ENCODE results near the gene NUP160.
"Not testable (repeated sequence)": the region's sequence is repeated elsewhere in the genome, so short reads cannot be mapped to it uniquely, and the experiment has no call there.

NUP160 gene

GRCh38 chr11:47852053-47852452, 3.9 kb upstream of the NUP160 start:
- in situ Hi-C loops (cut with MboI; ENCODE audit: low sequenced_read_pairs) = no loop called here
- Histone ChIP-seq H3K36me3 (replicated peaks) (no peaks in the 10 kb centered on the region), H3K27me3 (ENCODE audit: low read depth) (no peaks in the 10 kb centered on the region), H3K4me3 (no peak overlapping the region), H3K4me1 (peaks cover 3% of the 10 kb centered on the region), H3K9me3 (no peaks in the 10 kb centered on the region)
- no peak for DNase-seq (ENCODE audit: low spot score in 2 of 2)

- in situ Hi-C loops (cut with MboI; ENCODE audit: low sequenced_read_pairs) = no loop called here
- peaks cover 12% of the 10 kb centered on the region for H3K4me1 ChIP-seq
- no peak for DNase-seq (ENCODE audit: low spot score in 2 of 2)
Measured at GRCh38 chr11:47850337-47850736, 2.2 kb upstream of the NUP160 start.

GRCh38 chr11:47848700-47849155, 578 bp upstream of the NUP160 start:
- Histone ChIP-seq H3K4me3 (peak overlapping the region; percentile 69), H3K36me3 (replicated peaks) (peaks cover 26% of the 10 kb centered on the region), H3K9me3 (no peaks in the 10 kb centered on the region), H3K27me3 (ENCODE audit: low read depth) (no peaks in the 10 kb centered on the region), H3K4me1 (peaks cover 12% of the 10 kb centered on the region)
- no peak for DNase-seq (ENCODE audit: low spot score in 2 of 2)
- in situ Hi-C loops (cut with MboI; ENCODE audit: low sequenced_read_pairs) = no loop called here

More at GRCh38 chr11:47850337-47850736, 2.2 kb upstream of the NUP160 start:
- Histone ChIP-seq H3K9me3 (no peaks in the 10 kb centered on the region), H3K36me3 (replicated peaks) (peaks cover 12% of the 10 kb centered on the region), H3K4me3 (no peak overlapping the region), H3K27me3 (ENCODE audit: low read depth) (no peaks in the 10 kb centered on the region)

- H3K4me1 ChIP-seq = peaks cover 12% of the 10 kb centered on the region
- H3K27me3 ChIP-seq (ENCODE audit: low read depth) = no peaks in the 10 kb centered on the region
- peaks cover 38% of the 10 kb centered on the region for H3K36me3 ChIP-seq (replicated peaks)
- no peak for DNase-seq (ENCODE audit: low spot score in 2 of 2)
- H3K4me3 ChIP-seq = peak overlapping the region; percentile 69
- H3K9me3 ChIP-seq = no peaks in the 10 kb centered on the region
- in situ Hi-C loops (cut with MboI; ENCODE audit: low sequenced_read_pairs) = no loop called here
Measured at GRCh38 chr11:47847537-47847891, 636 bp downstream of the NUP160 start.

GRCh38 chr11:47846998-47847397, 1.2 kb downstream of the NUP160 start:
- Histone ChIP-seq H3K27me3 (ENCODE audit: low read depth) (no peaks in the 10 kb centered on the region), H3K36me3 (replicated peaks) (peaks cover 44% of the 10 kb centered on the region), H3K4me3 (peak overlapping the region; percentile 69), H3K9me3 (no peaks in the 10 kb centered on the region), H3K4me1 (peaks cover 12% of the 10 kb centered on the region)
- in situ Hi-C loops (cut with MboI; ENCODE audit: low sequenced_read_pairs) = no loop called here
- DNase-seq (ENCODE audit: low spot score in 2 of 2) = no peak

- Histone ChIP-seq H3K4me3 (no peak overlapping the region), H3K36me3 (replicated peaks) (peaks cover 70% of the 10 kb centered on the region), H3K27me3 (ENCODE audit: low read depth) (no peaks in the 10 kb centered on the region), H3K4me1 (peaks cover 12% of the 10 kb centered on the region), H3K9me3 (no peaks in the 10 kb centered on the region)
- DNase-seq (ENCODE audit: low spot score in 2 of 2) = no peak
- in situ Hi-C loops (cut with MboI; ENCODE audit: low sequenced_read_pairs) = no loop called here
Measured at GRCh38 chr11:47843361-47844055, 4.6 kb downstream of the NUP160 start.

- in situ Hi-C loops (cut with MboI; ENCODE audit: low sequenced_read_pairs) = no loop called here
- no peak for DNase-seq (ENCODE audit: low spot score in 2 of 2)
Measured at GRCh38 chr11:47842749-47843148, 5.4 kb downstream of the NUP160 start.

GRCh38 chr11:47837929-47838328, 10.2 kb downstream of the NUP160 start:
- peaks cover 91% of the 10 kb centered on the region for H3K36me3 ChIP-seq (replicated peaks)
- no peaks in the 10 kb centered on the region; the same call in 1 of the 2 replicates for H3K4me1 ChIP-seq
- in situ Hi-C loops (cut with MboI; ENCODE audit: low sequenced_read_pairs) = no loop called here
- DNase-seq (ENCODE audit: low spot score in 2 of 2) = no peak
- H3K4me3 ChIP-seq = no peak overlapping the region
- H3K27me3 ChIP-seq (ENCODE audit: low read depth) = no peaks in the 10 kb centered on the region
- no peaks in the 10 kb centered on the region for H3K9me3 ChIP-seq

More at GRCh38 chr11:47842749-47843148, 5.4 kb downstream of the NUP160 start:
- Histone ChIP-seq H3K4me3 (no peak overlapping the region), H3K4me1 (peaks cover 12% of the 10 kb centered on the region), H3K36me3 (replicated peaks) (peaks cover 77% of the 10 kb centered on the region), H3K27me3 (ENCODE audit: low read depth) (no peaks in the 10 kb centered on the region), H3K9me3 (no peaks in the 10 kb centered on the region)

GRCh38 chr11:47837292-47837691, 10.9 kb downstream of the NUP160 start:
- H3K36me3 ChIP-seq (replicated peaks) = peaks cover 91% of the 10 kb centered on the region
- H3K4me1 ChIP-seq = no peaks in the 10 kb centered on the region; the same call in 1 of the 2 replicates
- DNase-seq (ENCODE audit: low spot score in 2 of 2) = no peak
- in situ Hi-C loops (cut with MboI; ENCODE audit: low sequenced_read_pairs) = no loop called here
- H3K4me3 ChIP-seq = no peak overlapping the region
- H3K9me3 ChIP-seq = no peaks in the 10 kb centered on the region
- H3K27me3 ChIP-seq (ENCODE audit: low read depth) = no peaks in the 10 kb centered on the region

GRCh38 chr11:47830013-47830412, 18.1 kb downstream of the NUP160 start:
- H3K9me3 ChIP-seq; H3K27me3 ChIP-seq (ENCODE audit: low read depth); in situ Hi-C loops (cut with MboI; ENCODE audit: low sequenced_read_pairs); H3K4me3 ChIP-seq: not testable (repeated sequence)
- peak; percentile 35 to 97 for DNase-seq (ENCODE audit: low spot score in 2 of 2)
- Histone ChIP-seq H3K4me1 (peaks cover 17% of the 10 kb centered on the region), H3K36me3 (replicated peaks) (peaks cover 50% of the 10 kb centered on the region)

- no peak for DNase-seq (ENCODE audit: low spot score in 2 of 2)
- peaks cover 47% of the 10 kb centered on the region for H3K36me3 ChIP-seq (replicated peaks)
- in situ Hi-C loops (cut with MboI; ENCODE audit: low sequenced_read_pairs) = no loop called here
- no peaks in the 10 kb centered on the region for H3K27me3 ChIP-seq (ENCODE audit: low read depth)
- H3K4me3 ChIP-seq = no peak overlapping the region
- peaks cover 17% of the 10 kb centered on the region for H3K4me1 ChIP-seq
- no peaks in the 10 kb centered on the region for H3K9me3 ChIP-seq
Measured at GRCh38 chr11:47828284-47828683, 19.9 kb downstream of the NUP160 start.

GRCh38 chr11:47822664-47823063, 25.5 kb downstream of the NUP160 start:
- H3K4me1 ChIP-seq; H3K4me3 ChIP-seq; DNase-seq (ENCODE audit: low spot score in 2 of 2); in situ Hi-C loops (cut with MboI; ENCODE audit: low sequenced_read_pairs); H3K9me3 ChIP-seq; H3K27me3 ChIP-seq (ENCODE audit: low read depth): not testable (repeated sequence)
- H3K36me3 ChIP-seq (replicated peaks) = peaks cover 67% of the 10 kb centered on the region

GRCh38 chr11:47819743-47820142, 28.4 kb downstream of the NUP160 start:
- Histone ChIP-seq H3K4me3 (no peak overlapping the region), H3K9me3 (no peaks in the 10 kb centered on the region), H3K27me3 (ENCODE audit: low read depth) (no peaks in the 10 kb centered on the region), H3K4me1 (no peaks in the 10 kb centered on the region), H3K36me3 (replicated peaks) (peaks cover 68% of the 10 kb centered on the region)
- DNase-seq (ENCODE audit: low spot score in 2 of 2) = no peak
- in situ Hi-C loops (cut with MboI; ENCODE audit: low sequenced_read_pairs) = no loop called here

- in situ Hi-C loops (cut with MboI; ENCODE audit: low sequenced_read_pairs) = no loop called here
- peaks cover 73% of the 10 kb centered on the region for H3K36me3 ChIP-seq (replicated peaks)
- DNase-seq (ENCODE audit: low spot score in 2 of 2) = no peak
- H3K27me3 ChIP-seq (ENCODE audit: low read depth) = no peaks in the 10 kb centered on the region
- no peaks in the 10 kb centered on the region for H3K9me3 ChIP-seq
- no peaks in the 10 kb centered on the region for H3K4me1 ChIP-seq
- no peak overlapping the region for H3K4me3 ChIP-seq
Measured at GRCh38 chr11:47800759-47801158, 47.4 kb downstream of the NUP160 start.

- no peaks in the 10 kb centered on the region for H3K4me1 ChIP-seq
- H3K27me3 ChIP-seq (ENCODE audit: low read depth) = no peaks in the 10 kb centered on the region
- no peak overlapping the region for H3K4me3 ChIP-seq
- no peaks in the 10 kb centered on the region for H3K9me3 ChIP-seq
- in situ Hi-C loops (cut with MboI; ENCODE audit: low sequenced_read_pairs) = no loop called here
- peaks cover 79% of the 10 kb centered on the region for H3K36me3 ChIP-seq (replicated peaks)
- no peak for DNase-seq (ENCODE audit: low spot score in 2 of 2)
Measured at GRCh38 chr11:47797633-47798032, 50.5 kb downstream of the NUP160 start.

Data from HAP-1 (cell line).